ENCODE measurements around the gene PCBP2. TPM values are rescaled to one million over a fixed set of nuclear protein-coding genes. Genes with fewer than 3 reads are reported as not detected.
"Not testable (repeated sequence)": the region's sequence is repeated elsewhere in the genome, so short reads cannot be mapped to it uniquely, and the experiment has no call there.

Gene PCBP2
- total RNA-seq, 2 donors from 2014 or later, result 641 to 747 TPM

GRCh38 chr12:53425515-53426150, 26.3 kb upstream of the PCBP2 start:
- Mint-ChIP-seq H3K4me3 (no peak overlapping the region), H3K4me1 (ENCODE audit: low read depth in 2 of 2) (peaks cover 5 to 7% of the 10 kb centered on the region in 2 donors), H3K27me3 (no peaks in the 10 kb centered on the region), H3K36me3 (no peaks in the 10 kb centered on the region), H3K27ac (no peak overlapping the region), H3K9me3 (no peaks in the 10 kb centered on the region)
- DNase-seq (ENCODE audit: low spot score), result no peak
- no peak for ATAC-seq

DNA sequence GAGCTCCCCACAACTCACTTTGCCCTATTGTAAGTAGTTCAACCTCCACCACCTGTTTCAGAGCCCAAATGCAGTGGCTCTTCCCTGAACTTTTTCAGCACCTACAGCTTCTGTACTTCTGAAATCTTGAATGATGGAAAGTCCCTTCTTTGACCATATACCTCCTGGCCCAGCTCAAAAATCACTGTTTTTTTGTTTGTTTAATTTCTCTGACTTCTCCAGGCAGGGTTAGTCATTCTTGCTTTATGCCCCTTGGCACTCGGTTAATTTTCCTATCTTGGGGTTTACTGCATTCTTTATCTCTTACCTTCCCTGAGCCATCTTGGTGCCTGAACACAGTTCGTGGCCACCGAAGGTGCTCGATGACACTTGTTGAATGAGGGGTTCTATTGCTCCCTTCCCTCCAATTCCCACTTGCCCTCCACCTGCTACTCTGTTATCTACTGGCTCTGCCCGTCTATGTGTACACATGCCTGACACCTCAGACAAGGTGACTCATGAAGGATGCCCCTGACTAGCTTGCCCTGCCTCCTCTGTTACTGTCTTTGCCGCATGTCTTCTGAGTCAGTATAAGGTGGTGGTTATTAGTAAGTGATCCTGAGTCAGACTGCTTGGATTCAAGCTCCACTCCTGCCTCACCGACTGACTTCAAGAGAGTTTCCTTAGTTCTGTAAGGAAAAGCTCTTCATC, 23.9 kb upstream of the PCBP2 start:
- Mint-ChIP-seq H3K36me3 (no peaks in the 10 kb centered on the region), H3K4me1 (ENCODE audit: low read depth in 2 of 2) (no peaks in the 10 kb centered on the region), H3K27ac (peak overlapping the region in 1 of 2 donors; percentile 10), H3K9me3 (no peaks in the 10 kb centered on the region), H3K4me3 (no peak overlapping the region), H3K27me3 (no peaks in the 10 kb centered on the region)
- ATAC-seq (peak; percentile 48 to 88), DNase-seq (ENCODE audit: low spot score) (no peak)

DNA sequence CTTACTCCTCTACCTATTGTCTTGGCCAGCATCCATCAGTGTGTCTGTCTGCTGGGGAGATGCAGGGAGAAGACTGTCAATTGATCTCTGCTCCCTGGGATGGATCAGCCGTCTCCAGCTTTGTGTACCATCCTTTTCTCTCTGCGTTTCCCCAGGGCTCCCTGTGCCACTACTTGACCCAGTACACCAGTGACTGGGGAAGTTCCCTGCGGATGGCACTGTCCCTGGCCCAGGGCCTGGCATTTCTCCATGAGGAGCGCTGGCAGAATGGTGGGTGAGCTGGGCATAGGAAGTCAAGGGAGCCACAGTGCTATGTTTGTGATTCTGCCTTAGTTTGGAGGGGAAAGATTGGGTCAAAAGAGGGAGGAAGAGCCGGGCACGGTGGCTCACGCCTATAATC, 23.2 kb upstream of the PCBP2 start:
- DNase-seq (ENCODE audit: low spot score) (no peak), ATAC-seq (no peak)
- Mint-ChIP-seq H3K9me3 (no peaks in the 10 kb centered on the region), H3K4me3 (no peak overlapping the region), H3K36me3 (no peaks in the 10 kb centered on the region), H3K27me3 (no peaks in the 10 kb centered on the region), H3K4me1 (ENCODE audit: low read depth in 2 of 2) (no peaks in the 10 kb centered on the region), H3K27ac (peak overlapping the region in 1 of 2 donors; percentile 10)

DNA sequence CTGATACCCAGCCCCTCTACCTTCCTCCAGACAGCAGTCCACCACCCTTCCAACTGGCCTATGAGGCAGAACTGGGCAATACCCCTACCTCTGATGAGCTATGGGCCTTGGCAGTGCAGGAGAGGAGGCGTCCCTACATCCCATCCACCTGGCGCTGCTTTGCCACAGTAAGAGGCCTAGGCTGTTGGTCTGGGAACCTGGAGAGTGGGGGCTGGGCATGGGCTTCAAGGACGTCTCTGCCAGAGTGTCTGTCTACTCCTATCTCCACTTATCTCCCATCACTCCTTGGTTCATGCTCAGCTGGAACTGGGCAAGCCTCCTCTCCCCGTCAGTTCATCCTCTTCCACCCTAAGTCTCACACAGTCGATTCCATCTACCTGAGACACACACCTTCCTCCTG, 21.8 kb upstream of the PCBP2 start:
- Mint-ChIP-seq H3K27me3 (no peaks in the 10 kb centered on the region), H3K4me3 (no peak overlapping the region), H3K9me3 (no peaks in the 10 kb centered on the region), H3K4me1 (ENCODE audit: low read depth in 2 of 2) (no peaks in the 10 kb centered on the region), H3K36me3 (no peaks in the 10 kb centered on the region), H3K27ac (no peak overlapping the region)
- ATAC-seq (no peak), DNase-seq (ENCODE audit: low spot score) (no peak)

GRCh38 chr12:53431187-53431586, 20.7 kb upstream of the PCBP2 start:
- no peak for DNase-seq (ENCODE audit: low spot score)
- no peaks in the 10 kb centered on the region for H3K36me3 Mint-ChIP-seq
- no peak overlapping the region for H3K27ac Mint-ChIP-seq
- H3K27me3 Mint-ChIP-seq, result no peaks in the 10 kb centered on the region
- H3K9me3 Mint-ChIP-seq, result no peaks in the 10 kb centered on the region
- no peak for ATAC-seq
- H3K4me1 Mint-ChIP-seq (ENCODE audit: low read depth in 2 of 2), result no peaks in the 10 kb centered on the region
- no peak overlapping the region for H3K4me3 Mint-ChIP-seq

- H3K27ac Mint-ChIP-seq; H3K27me3 Mint-ChIP-seq; ATAC-seq; H3K4me3 Mint-ChIP-seq; H3K9me3 Mint-ChIP-seq; H3K36me3 Mint-ChIP-seq; DNase-seq (ENCODE audit: low spot score); H3K4me1 Mint-ChIP-seq (ENCODE audit: low read depth in 2 of 2): not testable (repeated sequence)
Measured at GRCh38 chr12:53435326-53435725, 16.6 kb upstream of the PCBP2 start.

DNA sequence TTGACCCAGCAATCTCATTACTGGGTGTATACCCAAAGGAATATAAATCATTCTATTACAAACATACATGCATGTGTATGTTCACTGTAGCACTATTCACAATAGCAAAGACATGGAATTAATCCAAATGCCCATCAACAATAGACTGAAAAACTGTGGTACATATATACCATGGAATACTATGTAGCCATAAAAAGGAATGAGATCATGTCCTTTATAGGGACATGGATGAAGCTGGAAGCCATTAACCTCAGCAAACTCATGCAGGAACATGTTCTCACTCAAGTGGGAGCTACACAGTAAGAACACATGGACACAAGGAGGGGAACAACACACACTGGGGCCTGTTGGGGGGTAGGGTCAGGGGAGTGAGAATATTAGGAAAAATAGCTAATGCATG, 12.3 kb upstream of the PCBP2 start:
- H3K36me3 Mint-ChIP-seq; ATAC-seq; H3K9me3 Mint-ChIP-seq; H3K27me3 Mint-ChIP-seq; DNase-seq (ENCODE audit: low spot score): not testable (repeated sequence)
- Mint-ChIP-seq H3K4me1 (ENCODE audit: low read depth in 2 of 2) (peaks cover 18 to 25% of the 10 kb centered on the region in 2 donors), H3K27ac (peak overlapping the region in 1 of 2 donors; percentile 29), H3K4me3 (peak overlapping the region; percentile 20)

- peak; percentile 98 for DNase-seq (ENCODE audit: low spot score)
- ATAC-seq, result peak; percentile 99
- Mint-ChIP-seq H3K4me1 (ENCODE audit: low read depth in 2 of 2) (peaks cover 27 to 36% of the 10 kb centered on the region in 2 donors), H3K27ac (peak within 1 kb of the TSS; percentile 92 to 97), H3K27me3 (no peaks in the 10 kb centered on the region), H3K4me3 (peak within 1 kb of the TSS; percentile 94), H3K9me3 (no peaks in the 10 kb centered on the region), H3K36me3 (peaks cover 13% of the 10 kb centered on the region)
Measured at GRCh38 chr12:53441040-53441833, 10.7 kb upstream of the PCBP2 start, which contains the start of gene PRR13. Gene PRR13, plus strand, starts transcription at chr12:53441734. Its CDS starts 981 bp downstream, at chr12:53442715.

- Mint-ChIP-seq H3K9me3 (no peaks in the 10 kb centered on the region), H3K4me3 (peak overlapping the region; percentile 94), H3K27ac (peak overlapping the region; percentile 92 to 97), H3K36me3 (peaks cover 18% of the 10 kb centered on the region), H3K4me1 (ENCODE audit: low read depth in 2 of 2) (peaks cover 31 to 41% of the 10 kb centered on the region in 2 donors), H3K27me3 (no peaks in the 10 kb centered on the region)
- DNase-seq (ENCODE audit: low spot score) (no peak), ATAC-seq (no peak)
Measured at GRCh38 chr12:53443955-53444354, 7.9 kb upstream of the PCBP2 start.

GRCh38 chr12:53444593-53445325, 7.1 kb upstream of the PCBP2 start:
- H3K4me1 Mint-ChIP-seq (ENCODE audit: low read depth in 2 of 2), result peaks cover 31 to 41% of the 10 kb centered on the region in 2 donors
- not testable (repeated sequence) for ATAC-seq; H3K27me3 Mint-ChIP-seq; H3K9me3 Mint-ChIP-seq; DNase-seq (ENCODE audit: low spot score)
- H3K4me3 Mint-ChIP-seq, result peak overlapping the region; percentile 20
- H3K36me3 Mint-ChIP-seq, result peaks cover 18% of the 10 kb centered on the region
- H3K27ac Mint-ChIP-seq, result peak overlapping the region in 1 of 2 donors; percentile 53

DNA sequence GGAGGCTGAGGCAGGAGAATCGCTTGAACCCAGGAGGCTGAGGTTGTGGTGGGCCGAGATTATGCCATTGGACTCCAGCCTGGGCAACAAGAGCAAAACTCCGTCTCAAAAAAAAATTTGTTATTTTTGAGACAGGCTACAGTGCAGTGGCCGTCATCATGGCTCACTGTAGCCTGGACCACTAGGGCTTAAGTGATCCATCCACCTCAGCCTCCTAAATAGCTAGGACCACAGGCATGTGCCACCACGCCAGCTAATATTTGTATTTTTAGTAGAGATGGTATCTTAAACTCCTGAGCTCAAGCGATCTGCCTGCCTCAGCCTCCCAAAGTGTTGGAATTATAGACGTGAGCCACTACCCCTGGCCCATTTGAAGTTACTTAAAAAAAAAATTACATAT, 966 bp upstream of the PCBP2 start:
- no peak for DNase-seq (ENCODE audit: low spot score)
- ATAC-seq, result no peak
- no peaks in the 10 kb centered on the region for H3K9me3 Mint-ChIP-seq
- H3K27ac Mint-ChIP-seq, result no peak overlapping the region
- H3K4me1 Mint-ChIP-seq (ENCODE audit: low read depth in 2 of 2), result peaks cover 39 to 44% of the 10 kb centered on the region in 2 donors
- peaks cover 37% of the 10 kb centered on the region for H3K36me3 Mint-ChIP-seq
- no peak overlapping the region for H3K4me3 Mint-ChIP-seq
- H3K27me3 Mint-ChIP-seq, result no peaks in the 10 kb centered on the region

DNA sequence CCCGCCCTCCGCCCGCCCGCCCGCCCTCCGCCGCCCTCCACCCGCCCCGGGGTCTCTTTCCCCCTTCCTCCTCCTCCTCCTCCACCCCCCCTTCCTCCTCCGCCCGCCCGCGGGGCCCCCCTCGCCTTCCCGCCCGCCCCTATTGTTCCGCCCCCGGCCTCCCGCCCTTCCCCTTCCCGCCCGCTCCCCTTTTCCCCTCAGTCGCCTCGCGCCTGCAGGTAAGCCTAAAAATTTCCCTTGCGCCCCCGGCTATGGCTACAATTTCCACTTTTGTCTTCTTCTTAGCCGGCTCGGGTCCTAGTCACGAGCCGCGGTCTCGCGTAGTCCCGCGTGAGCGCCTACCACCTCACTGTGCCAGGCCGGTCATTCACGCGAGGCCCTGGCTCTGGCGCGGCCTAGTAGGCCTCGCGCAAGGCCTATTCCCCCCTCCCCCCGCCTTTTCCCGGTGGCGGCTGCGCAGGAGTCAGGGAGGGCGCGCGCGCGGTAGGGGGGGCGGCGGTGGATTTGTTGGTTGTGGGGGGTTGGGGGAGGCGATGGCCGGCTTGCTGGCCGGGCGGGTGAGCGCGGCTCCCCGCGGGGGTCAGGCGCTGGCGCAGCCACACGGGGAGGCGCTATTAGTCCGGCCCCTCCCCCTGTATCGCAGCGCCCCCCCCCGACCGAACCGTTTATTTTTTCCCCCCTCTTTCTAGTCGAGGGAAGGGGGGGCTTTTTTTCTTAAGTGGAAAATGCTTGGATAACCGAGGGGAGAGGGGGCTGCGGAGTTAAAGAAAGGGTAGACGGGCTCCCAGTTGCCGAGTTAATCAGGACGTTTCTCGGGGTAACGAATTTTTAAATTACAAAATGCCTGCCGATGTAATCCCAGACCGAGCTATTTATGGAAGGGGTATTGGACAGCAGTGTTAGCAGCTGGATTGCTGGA, 516 bp downstream of the PCBP2 start:
- DNase-seq (ENCODE audit: low spot score), result peak; percentile 80
- H3K4me1 Mint-ChIP-seq (ENCODE audit: low read depth in 2 of 2), result peaks cover 36% of the 10 kb centered on the region in 2 donors
- peaks cover 33% of the 10 kb centered on the region for H3K36me3 Mint-ChIP-seq
- H3K27ac Mint-ChIP-seq, result peak overlapping the region; percentile 69 to 83
- H3K9me3 Mint-ChIP-seq, result no peaks in the 10 kb centered on the region
- peak overlapping the region; percentile 77 for H3K4me3 Mint-ChIP-seq
- no peaks in the 10 kb centered on the region for H3K27me3 Mint-ChIP-seq
- peak; percentile 70 for ATAC-seq

All from natural killer cell treated with Interleukin-12 subunit alpha and Interleukin-12 subunit beta and Interleukin-15 and Interleukin-18, amount 100 ng/mL, for 72 hours (primary cell).